ENCODE data around the gene REEP2. TPM values are rescaled to one million over a fixed set of nuclear protein-coding genes. Genes with fewer than 3 reads are reported as not detected.

Gene REEP2
- total RNA-seq, 1 experiment from 2014 or later, result 4.5 TPM

GRCh38 chr5:138464388-138465260 lies 25.8 kb downstream of the REEP2 start:
- POLR2A ChIA-PET, result interaction anchor here (0.5 to 2.6 kb wide), 19 partner anchors 9 to 798 kb away, joined by 3 to 42 read pairs (median 5); partner anchors contain the start of genes ETF1, FAM53C and HSPA9
- peaks cover 25% of the 10 kb centered on the region for H3K4me1 Mint-ChIP-seq (ENCODE audit: low read depth, unreplicated experiment)

GRCh38 chr5:138465261-138466124 lies 26.6 kb downstream of the REEP2 start, which contains the start of gene EGR1:
TSS of gene EGR1 (plus strand) at chr5:138465479. CDS start at chr5:138465762, 283 bp downstream.
- H3K36me3 Mint-ChIP-seq (ENCODE audit: insufficient read depth, unreplicated experiment), result peaks cover 68% of the 10 kb centered on the region
- Histone ChIP-seq H3K4me3 (ENCODE audit: low read depth, low read length) (peak within 1 kb of the TSS; percentile 92), H3K9me3 (no peaks in the 10 kb centered on the region), H3K27me3 (replicated peaks; ENCODE audit: control insufficient read depth, insufficient read depth, low read length) (no peaks in the 10 kb centered on the region), H3K36me3 (ENCODE audit: control insufficient read depth, insufficient read depth, low read length) (peaks cover 9% of the 10 kb centered on the region), H3K4me1 (no peaks in the 10 kb centered on the region; the same call in none of the 2 replicates)
- H3K9me3 Mint-ChIP-seq (ENCODE audit: unreplicated experiment), result no peaks in the 10 kb centered on the region
- H3K27me3 Mint-ChIP-seq (ENCODE audit: insufficient read depth, unreplicated experiment), result peaks cover 6% of the 10 kb centered on the region
- POLR2A ChIA-PET, result interaction anchor here (0.5 to 2.6 kb wide), 23 partner anchors 10 to 974 kb away, joined by 3 to 42 read pairs (median 4); partner anchors contain the start of genes DNAJC18, ETF1, FAM53C and HSPA9
- no TSS peak for BruUV-seq (replicated peaks)
- H3K27ac Mint-ChIP-seq (ENCODE audit: unreplicated experiment), result peak within 1 kb of the TSS; percentile 96
- intact Hi-C loops (cut with micrococcal nuclease; ENCODE audit: unreplicated experiment), result loop anchor here (1.0 kb wide), 1 partner anchor 78 kb away; the partner anchor contains the start of gene ETF1
- no peak for TF ChIP-seq CTCF (IDR thresholded peaks at IDR 0.05; ENCODE audit: insufficient read depth in 1 of 2, low read depth in 1 of 2, low read length in 1 of 2, severe bottlenecking in 1 of 2, unreplicated experiment in 1 of 2)
- peak; percentile 96 for DNase-seq
- peaks cover 32% of the 10 kb centered on the region for H3K4me1 Mint-ChIP-seq (ENCODE audit: low read depth, unreplicated experiment)
- peak within 1 kb of the TSS; percentile 73 for H3K4me3 Mint-ChIP-seq (ENCODE audit: unreplicated experiment)
- CTCF ChIA-PET, result interaction anchor here (0.6 to 2.9 kb wide), 11 partner anchors 16 to 113 kb away, joined by 3 to 34 read pairs (median 3); partner anchors contain the start of genes ETF1 and KDM3B

More at GRCh38 chr5:138464388-138465260, 25.8 kb downstream of the REEP2 start:
- peak; percentile 98 to 99 for DNase-seq
- no peaks in the 10 kb centered on the region for H3K27me3 ChIP-seq (replicated peaks; ENCODE audit: control insufficient read depth, insufficient read depth, low read length)
- H3K4me1 ChIP-seq, result no peaks in the 10 kb centered on the region; the same call in 1 of the 2 replicates
- no peaks in the 10 kb centered on the region for H3K9me3 Mint-ChIP-seq (ENCODE audit: unreplicated experiment)
- peaks cover 60% of the 10 kb centered on the region for H3K36me3 Mint-ChIP-seq (ENCODE audit: insufficient read depth, unreplicated experiment)
- CTCF ChIA-PET, result interaction anchor here (0.6 to 2.9 kb wide), 11 partner anchors 15 to 114 kb away, joined by 3 to 34 read pairs (median 4); partner anchors contain the start of genes ETF1 and KDM3B
- H3K9me3 ChIP-seq, result no peaks in the 10 kb centered on the region
- intact Hi-C loops (cut with micrococcal nuclease; ENCODE audit: unreplicated experiment), result loop anchor here (1.0 kb wide), 5 partner anchors 14 to 84 kb away; partner anchors contain the start of gene ETF1
- TF ChIP-seq CTCF (IDR thresholded peaks at IDR 0.05; ENCODE audit: insufficient read depth in 1 of 2, low read depth in 1 of 2, low read length in 1 of 2, severe bottlenecking in 1 of 2, unreplicated experiment in 1 of 2), result peak in 1 of 2 experiments; percentile 20
- peaks cover 9% of the 10 kb centered on the region for H3K36me3 ChIP-seq (ENCODE audit: control insufficient read depth, insufficient read depth, low read length)
- H3K4me3 ChIP-seq (ENCODE audit: low read depth, low read length), result peak overlapping the region; percentile 92
- no TSS peak for BruUV-seq (replicated peaks)
- peak overlapping the region; percentile 96 for H3K27ac Mint-ChIP-seq (ENCODE audit: unreplicated experiment)
- H3K4me3 Mint-ChIP-seq (ENCODE audit: unreplicated experiment), result peak overlapping the region; percentile 73
- H3K27me3 Mint-ChIP-seq (ENCODE audit: insufficient read depth, unreplicated experiment), result peaks cover 2% of the 10 kb centered on the region
